GM12878 (cell line): ENCODE results near the gene CALN1. TPM values are rescaled to one million over a fixed set of nuclear protein-coding genes. Genes with fewer than 3 reads are reported as not detected.

ENCODE experiments used
- ATAC-seq: fragments of 200-7000 bp; cut with Tn5 transposase; 3 replicates; pipeline ENCODE4 v1.9.1; 2020; ENCODE audit warnings: mild to moderate bottlenecking, moderate library complexity
- BruUV-seq: library from RNA; stranded (reverse); fragments of 400-500 nt; replicated peaks from 2 replicates; lab custom pipeline; 2021; lab: Mats Ljungman, UMichigan
- CTCF ChIA-PET: fragments of 300-600 bp; sonication (Branson Sonifier 250); formaldehyde crosslinking; extraction: SDS; loops from one replicate; lab custom pipeline; 2021; ENCODE audit warnings: inconsistent platforms; lab: Yijun Ruan, JAX
- POLR2A ChIA-PET: fragments of 350-600 bp; formaldehyde crosslinking; extraction: SDS; loops from one replicate; lab custom pipeline; 2021; ENCODE audit warnings: inconsistent platforms; lab: Charles Lee
- RAD21 ChIA-PET: fragments of 300-600 bp; sonication (Branson Sonifier 250); formaldehyde crosslinking; loops from one replicate; lab custom pipeline; 2023; ENCODE audit warnings: antibody characterized with exemption; ENCODE audit not compliant: unreplicated experiment; lab: Charles Lee
- SMC1A ChIA-PET: fragments of 300-600 bp; sonication (Branson Sonifier 250); formaldehyde crosslinking; loops from one replicate; lab custom pipeline; 2023; ENCODE audit not compliant: unreplicated experiment, uncharacterized antibody; lab: Charles Lee
- DNase-seq: peaks from one replicate; pipeline ENCODE4 v3.0.0-alpha.2; 2011; ENCODE audit warnings: low read depth, low spot score
- FAIRE-seq: peaks from 3 replicates; lab custom pipeline; 2011; peaks lifted over from hg19 to GRCh38; lab: Jason Lieb, UNC
- H2AFZ ChIP-seq: 2 replicates; pipeline ENCODE4 v1.6.0; 2011; ENCODE audit warnings: low read depth, low read length, control low read depth; ENCODE audit not compliant: control insufficient read depth
- H3K27ac ChIP-seq: 2 replicates; pipeline ENCODE4 v1.5.1; 2011; ENCODE audit warnings: control low read depth; ENCODE audit not compliant: control insufficient read depth, insufficient read depth
- H3K27me3 ChIP-seq, 2 experiments: replicated peaks in 1 of 2; 2 replicates each; pipeline versions ENCODE4 v1.6.0 to v1.6.1; 2011; ENCODE audit warnings: low read length in 1 of 2; ENCODE audit not compliant: control insufficient read depth in 2 of 2, insufficient read depth in 2 of 2
- H3K36me3 ChIP-seq, 2 experiments: 2 replicates each; pipeline ENCODE4 v1.5.1; 2011; ENCODE audit warnings: low read length in 1 of 2; ENCODE audit not compliant: control insufficient read depth in 2 of 2, insufficient read depth in 2 of 2
- H3K4me1 ChIP-seq: 2 replicates; pipeline ENCODE4 v1.6.1; 2011; ENCODE audit warnings: mild to moderate bottlenecking, low read length, moderate library complexity, mixed read lengths; ENCODE audit not compliant: control insufficient read depth, insufficient read depth
- H3K4me2 ChIP-seq: 2 replicates; pipeline ENCODE4 v1.6.0; 2011; ENCODE audit warnings: control low read depth; ENCODE audit not compliant: control insufficient read depth, insufficient read depth
- H3K4me3 ChIP-seq: fragments of 200-600 bp; sonication (generic); 2 replicates; pipeline ENCODE4 v1.5.1; 2016
- H3K79me2 ChIP-seq: 2 replicates; pipeline ENCODE4 v1.6.0; 2011; ENCODE audit warnings: low read length; ENCODE audit not compliant: control insufficient read depth, insufficient read depth
- H3K9ac ChIP-seq: 2 replicates; pipeline ENCODE4 v1.8.0; 2011; ENCODE audit warnings: low read length, control low read depth, mixed read lengths; ENCODE audit not compliant: control insufficient read depth, insufficient read depth
- H3K9me3 ChIP-seq: replicated peaks from 3 replicates; pipeline ENCODE4 v1.5.1; 2011; ENCODE audit warnings: mild to moderate bottlenecking, low read length; ENCODE audit not compliant: control insufficient read depth, insufficient read depth
- H4K20me1 ChIP-seq: 2 replicates; pipeline ENCODE4 v1.6.0; 2011; ENCODE audit not compliant: control insufficient read depth, insufficient read depth
- ATF2 ChIP-seq: IDR thresholded peaks from 2 replicates; pipeline ENCODE4 v1.6.1; 2012; ENCODE audit warnings: low read length, inconsistent platforms
- E2F4 ChIP-seq: IDR thresholded peaks from 2 replicates; pipeline ENCODE4 v1.6.1; 2012; ENCODE audit warnings: low read depth, low read length, improper control_type of control experiment
- HDAC6 ChIP-seq: fragments of 200-600 bp; sonication (generic); IDR thresholded peaks from one replicate; pipeline ENCODE4 v1.8.0; 2017; ENCODE audit warnings: antibody characterized with exemption; ENCODE audit not compliant: unreplicated experiment
- NFYA ChIP-seq: IDR thresholded peaks from 2 replicates; pipeline ENCODE4 v1.6.1; 2011; ENCODE audit warnings: low read depth, mild to moderate bottlenecking, low read length, improper control_type of control experiment, borderline replicate concordance
- PRDM15 ChIP-seq: fragments of 450-650 bp; formaldehyde crosslinking; IDR thresholded peaks from 2 replicates; pipeline ENCODE4 v1.4.0; 2020; ENCODE audit warnings: mild to moderate bottlenecking, moderate library complexity
- SMC3 ChIP-seq: IDR thresholded peaks from 2 replicates; pipeline ENCODE4 v1.6.1; 2011; ENCODE audit warnings: low read length, improper control_type of control experiment, borderline replicate concordance
- ZBTB11 ChIP-seq: fragments of 450-650 bp; formaldehyde crosslinking; IDR thresholded peaks from 2 replicates; pipeline ENCODE4 v1.5.0; 2022; ENCODE audit warnings: mild to moderate bottlenecking, missing genetic modification characterization
- ZBTB4 ChIP-seq: fragments of 450-650 bp; formaldehyde crosslinking; IDR thresholded peaks from 2 replicates; pipeline ENCODE4 v1.4.0; 2022; ENCODE audit warnings: mild to moderate bottlenecking, moderate library complexity
- ZNF24 ChIP-seq: fragments of 450-650 bp; IDR thresholded peaks from 2 replicates; pipeline ENCODE4 v1.6.1; 2017; ENCODE audit warnings: antibody characterized with exemption, mild to moderate bottlenecking
- ZNF274 ChIP-seq: IDR thresholded peaks from one replicate; pipeline ENCODE4 v1.8.0; 2011; ENCODE audit not compliant: insufficient read length, insufficient read depth
- WGBS: methylation state at CpG from one replicate; pipeline ENCODE4 v1.1.6; 2016; ENCODE audit warnings: low lambda C conversion rate; ENCODE audit not compliant: insufficient replicate concordance, insufficient coverage; ENCODE audit errors: missing lambda C conversion rate; 5-methylcytosine and 5-hydroxymethylcytosine counted together
- in situ Hi-C: fragments of 300-500 bp; cut with MboI; formaldehyde crosslinking; loops from 9 replicates; pipeline ENCODE4 v1.14.3; 2018; ENCODE audit warnings: mixed read lengths
- intact Hi-C: fragments of 100-400 bp; cut with micrococcal nuclease; formaldehyde crosslinking; loops from one replicate; pipeline ENCODE4 v1.14.2; 2022; ENCODE audit not compliant: unreplicated experiment
- polyA plus RNA-seq, 11 experiments: library from polyadenylated mRNA; depleted of rRNA in 4 of 11; unstranded in 6 of 11; stranded (reverse) in 5 of 11; fragments of >200 nt; fragmentation: Nextera tagmentation in 4 of 11; fragmentation: Illumina TruSeq in 1 of 11; extraction: Ambion mirVana in 4 of 11; extraction: Trizol in 1 of 11; gene quantifications; 1 replicate in 1 of 11; 2 replicates in 10 of 11; pipeline versions ENCODE4 v1.2.1 to v1.2.3, GENCODE V29; 2011 to 2016; ENCODE audit warnings: inconsistent platforms in 2 of 11, missing spikeins in 2 of 11, low read depth in 1 of 11
- total RNA-seq, 4 experiments: library from RNA; depleted of rRNA in 3 of 4; stranded (reverse); fragments of >200 nt in 3 of 4; fragmentation: Illumina TruSeq in 1 of 4; extraction: Trizol in 1 of 4; gene quantifications; 2 replicates each; pipeline versions ENCODE4 v1.2.1 to v1.2.3, GENCODE V29; 2013 to 2021

The CALN1 gene
- total and polyA plus RNA-seq, 10 of the 15 experiments (the other 5 are each of a cell fraction or from before 2014, with no cell fraction given), result 0.48 to 15.3 (median 1.6) TPM

GRCh38 chr7:72099784-72100183 lies 312.4 kb downstream of the CALN1 start:
- intact Hi-C loops (no loop called here), in situ Hi-C loops (no loop called here)
- no TSS peak for BruUV-seq
- DNase-seq (no peak), ATAC-seq (no peak), FAIRE-seq (no peak)
- SMC1A ChIA-PET, result no interaction called here
- Histone ChIP-seq H3K9ac (no peak overlapping the region), H3K79me2 (no peaks in the 10 kb centered on the region), H3K27me3 (no peaks in the 10 kb centered on the region), H3K27ac (no peak overlapping the region), H3K9me3 (no peaks in the 10 kb centered on the region), H3K4me1 (no peaks in the 10 kb centered on the region)
- 51% methylated on average over 6 of the region's 6 CpGs for WGBS
- RAD21 ChIA-PET, result no interaction called here
- TF ChIP-seq ATF2, result no peak
- TF ChIP-seq NFYA, result no peak
- no peak for TF ChIP-seq E2F4
- no peak for TF ChIP-seq HDAC6
- no peak for TF ChIP-seq PRDM15
- TF ChIP-seq ZNF24, result no peak
- TF ChIP-seq ZNF274, result no peak
- TF ChIP-seq ZBTB11 (CRISPR knock-in tag), result no peak
- TF ChIP-seq ZBTB4 (CRISPR knock-in tag), result no peak
- no peak for TF ChIP-seq SMC3
- TF ChIP-seq, all 136 proteins: peak for 0
- no peak overlapping the region for H2AFZ ChIP-seq
- H4K20me1 ChIP-seq, result no peaks in the 10 kb centered on the region
- no peaks in the 10 kb centered on the region for H3K36me3 ChIP-seq
- CTCF ChIA-PET, result no interaction called here
- H3K4me2 ChIP-seq, result no peak overlapping the region
- no peak overlapping the region for H3K4me3 ChIP-seq
- POLR2A ChIA-PET, result no interaction called here
